HL-60 (cell line): Measurements from ENCODE around the gene NTHL1.

Experiments
- GABPA ChIP-seq: IDR thresholded peaks from 2 replicates; pipeline ENCODE4 v1.6.1; 2012; ENCODE audit warnings: low read depth
- POLR2AphosphoS5 ChIP-seq: IDR thresholded peaks from 2 replicates; pipeline ENCODE4 v1.6.1; 2012; ENCODE audit warnings: low read depth
- TF ChIP-seq, protein P1 (sequence below): IDR thresholded peaks from one replicate; pipeline ENCODE4 v1.5.1; 2011; ENCODE audit warnings: low read length, control low read depth, inconsistent platforms; ENCODE audit not compliant: insufficient read depth
- TF ChIP-seq, protein P2 (sequence below): IDR thresholded peaks from 2 replicates; pipeline ENCODE4 v1.6.1; 2012; ENCODE audit warnings: low read depth; ENCODE audit not compliant: insufficient replicate concordance

DNA sequence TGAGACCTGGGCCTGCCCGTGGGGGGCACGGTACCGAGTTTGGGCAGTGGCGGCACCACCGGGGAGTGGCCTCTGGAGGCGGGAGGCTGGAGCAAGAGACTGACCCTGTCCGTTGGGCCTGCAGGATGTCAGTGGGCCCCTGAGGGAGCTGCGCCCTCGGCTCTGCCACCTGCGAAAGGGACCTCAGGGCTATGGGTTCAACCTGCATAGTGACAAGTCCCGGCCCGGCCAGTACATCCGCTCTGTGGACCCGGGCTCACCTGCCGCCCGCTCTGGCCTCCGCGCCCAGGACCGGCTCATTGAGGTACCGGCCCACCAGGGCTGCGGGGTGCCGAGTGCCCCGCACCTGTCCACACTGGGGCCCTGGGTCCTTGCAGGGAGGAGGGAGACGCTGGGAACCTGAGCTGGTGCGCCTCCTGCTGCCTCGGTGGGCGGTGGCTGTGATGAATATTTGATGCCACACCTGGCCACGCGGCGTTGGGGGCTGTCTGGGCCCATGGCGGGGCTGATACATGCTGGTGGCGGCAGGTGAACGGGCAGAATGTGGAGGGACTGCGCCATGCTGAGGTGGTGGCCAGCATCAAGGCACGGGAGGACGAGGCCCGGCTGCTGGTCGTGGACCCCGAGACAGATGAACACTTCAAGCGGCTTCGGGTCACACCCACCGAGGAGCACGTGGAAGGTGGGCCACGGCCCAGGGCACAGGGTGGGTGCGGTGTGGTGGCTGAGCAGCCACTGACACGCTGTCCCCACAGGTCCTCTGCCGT, 11.3 kb downstream of the NTHL1 start:
- TF ChIP-seq, protein P1, sequence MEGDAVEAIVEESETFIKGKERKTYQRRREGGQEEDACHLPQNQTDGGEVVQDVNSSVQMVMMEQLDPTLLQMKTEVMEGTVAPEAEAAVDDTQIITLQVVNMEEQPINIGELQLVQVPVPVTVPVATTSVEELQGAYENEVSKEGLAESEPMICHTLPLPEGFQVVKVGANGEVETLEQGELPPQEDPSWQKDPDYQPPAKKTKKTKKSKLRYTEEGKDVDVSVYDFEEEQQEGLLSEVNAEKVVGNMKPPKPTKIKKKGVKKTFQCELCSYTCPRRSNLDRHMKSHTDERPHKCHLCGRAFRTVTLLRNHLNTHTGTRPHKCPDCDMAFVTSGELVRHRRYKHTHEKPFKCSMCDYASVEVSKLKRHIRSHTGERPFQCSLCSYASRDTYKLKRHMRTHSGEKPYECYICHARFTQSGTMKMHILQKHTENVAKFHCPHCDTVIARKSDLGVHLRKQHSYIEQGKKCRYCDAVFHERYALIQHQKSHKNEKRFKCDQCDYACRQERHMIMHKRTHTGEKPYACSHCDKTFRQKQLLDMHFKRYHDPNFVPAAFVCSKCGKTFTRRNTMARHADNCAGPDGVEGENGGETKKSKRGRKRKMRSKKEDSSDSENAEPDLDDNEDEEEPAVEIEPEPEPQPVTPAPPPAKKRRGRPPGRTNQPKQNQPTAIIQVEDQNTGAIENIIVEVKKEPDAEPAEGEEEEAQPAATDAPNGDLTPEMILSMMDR: no peak
- TF ChIP-seq POLR2AphosphoS5: no peak
- TF ChIP-seq, protein P2, sequence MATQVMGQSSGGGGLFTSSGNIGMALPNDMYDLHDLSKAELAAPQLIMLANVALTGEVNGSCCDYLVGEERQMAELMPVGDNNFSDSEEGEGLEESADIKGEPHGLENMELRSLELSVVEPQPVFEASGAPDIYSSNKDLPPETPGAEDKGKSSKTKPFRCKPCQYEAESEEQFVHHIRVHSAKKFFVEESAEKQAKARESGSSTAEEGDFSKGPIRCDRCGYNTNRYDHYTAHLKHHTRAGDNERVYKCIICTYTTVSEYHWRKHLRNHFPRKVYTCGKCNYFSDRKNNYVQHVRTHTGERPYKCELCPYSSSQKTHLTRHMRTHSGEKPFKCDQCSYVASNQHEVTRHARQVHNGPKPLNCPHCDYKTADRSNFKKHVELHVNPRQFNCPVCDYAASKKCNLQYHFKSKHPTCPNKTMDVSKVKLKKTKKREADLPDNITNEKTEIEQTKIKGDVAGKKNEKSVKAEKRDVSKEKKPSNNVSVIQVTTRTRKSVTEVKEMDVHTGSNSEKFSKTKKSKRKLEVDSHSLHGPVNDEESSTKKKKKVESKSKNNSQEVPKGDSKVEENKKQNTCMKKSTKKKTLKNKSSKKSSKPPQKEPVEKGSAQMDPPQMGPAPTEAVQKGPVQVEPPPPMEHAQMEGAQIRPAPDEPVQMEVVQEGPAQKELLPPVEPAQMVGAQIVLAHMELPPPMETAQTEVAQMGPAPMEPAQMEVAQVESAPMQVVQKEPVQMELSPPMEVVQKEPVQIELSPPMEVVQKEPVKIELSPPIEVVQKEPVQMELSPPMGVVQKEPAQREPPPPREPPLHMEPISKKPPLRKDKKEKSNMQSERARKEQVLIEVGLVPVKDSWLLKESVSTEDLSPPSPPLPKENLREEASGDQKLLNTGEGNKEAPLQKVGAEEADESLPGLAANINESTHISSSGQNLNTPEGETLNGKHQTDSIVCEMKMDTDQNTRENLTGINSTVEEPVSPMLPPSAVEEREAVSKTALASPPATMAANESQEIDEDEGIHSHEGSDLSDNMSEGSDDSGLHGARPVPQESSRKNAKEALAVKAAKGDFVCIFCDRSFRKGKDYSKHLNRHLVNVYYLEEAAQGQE: no peak
- TF ChIP-seq GABPA: no peak
